ENCODE results near the gene OPCML.

OPCML gene

DNA sequence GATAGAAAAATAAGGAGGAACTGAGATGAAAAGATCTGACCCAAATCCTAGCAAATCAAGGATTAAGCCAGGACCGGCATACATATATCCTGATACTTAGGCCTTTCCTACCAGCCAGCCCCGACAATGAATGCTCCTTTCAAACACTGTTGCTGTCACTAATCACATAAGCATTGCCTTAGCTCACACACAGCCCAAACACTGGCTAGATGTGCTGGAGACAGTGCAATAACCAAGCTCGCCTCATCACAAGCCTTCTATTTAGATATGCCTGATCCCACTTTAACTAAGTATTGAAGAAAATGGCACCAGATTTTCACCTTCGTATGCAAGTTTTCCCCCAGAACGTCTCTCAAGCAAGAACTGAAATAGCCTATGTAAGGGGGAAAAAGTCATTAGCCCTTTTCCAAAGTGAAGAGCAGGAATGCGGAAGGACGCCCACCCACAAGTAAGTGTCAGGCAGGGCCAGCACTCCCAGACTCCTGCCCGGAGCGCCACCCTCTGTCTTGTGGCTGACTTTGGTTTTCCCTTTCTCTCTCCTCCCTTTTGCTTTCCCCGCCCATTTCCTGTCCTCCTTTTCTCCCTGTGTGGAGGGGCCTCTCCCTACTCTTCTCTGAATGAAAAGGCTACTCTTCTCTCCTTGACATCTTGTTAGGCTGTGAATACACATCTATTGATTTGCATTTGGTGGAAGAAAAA is 8.9 kb upstream of the OPCML start:
- DNase-seq (ENCODE audit: low read depth) = no peak

DNA sequence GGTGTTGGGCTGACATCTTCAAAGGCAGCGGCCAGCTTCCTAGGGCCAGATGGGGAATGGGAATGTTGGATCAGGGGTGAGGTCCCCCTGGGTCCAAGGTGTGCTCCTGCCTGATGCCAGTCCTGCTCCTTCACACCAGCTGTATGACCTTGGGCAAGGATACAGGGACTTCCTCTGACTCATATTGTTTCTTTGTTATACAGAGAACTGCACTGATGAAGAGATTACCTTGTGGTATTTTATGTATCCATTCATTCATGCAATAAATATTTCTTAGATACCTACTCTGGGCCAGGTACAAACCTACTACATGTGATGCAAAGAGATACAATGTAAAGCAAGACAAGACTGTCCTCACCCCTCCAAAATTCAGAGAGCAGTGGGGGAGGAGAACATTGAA is 3.9 kb upstream of the OPCML start:
- no peak for DNase-seq (ENCODE audit: low read depth)

DNA sequence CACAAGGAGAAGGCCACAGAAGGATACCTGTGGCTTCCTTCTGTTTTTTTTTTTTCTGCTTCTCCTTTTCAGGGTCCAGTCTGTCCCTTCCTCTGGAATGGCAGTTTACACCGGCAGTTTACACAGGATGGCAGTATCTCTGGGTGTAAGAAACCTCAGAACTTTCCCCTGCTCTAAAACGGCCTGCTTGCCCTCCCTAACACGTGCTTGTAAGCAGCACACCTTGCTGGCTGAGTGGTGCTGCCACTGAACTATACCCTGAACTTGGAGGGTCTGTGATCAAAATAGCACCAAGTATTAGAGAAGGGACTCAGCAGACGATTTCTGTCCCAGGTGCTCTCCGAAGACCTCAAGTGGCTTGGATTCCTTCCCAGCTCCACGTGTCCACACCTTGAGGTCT is 904 bp upstream of the OPCML start:
- no peak for DNase-seq (ENCODE audit: low read depth)

DNA sequence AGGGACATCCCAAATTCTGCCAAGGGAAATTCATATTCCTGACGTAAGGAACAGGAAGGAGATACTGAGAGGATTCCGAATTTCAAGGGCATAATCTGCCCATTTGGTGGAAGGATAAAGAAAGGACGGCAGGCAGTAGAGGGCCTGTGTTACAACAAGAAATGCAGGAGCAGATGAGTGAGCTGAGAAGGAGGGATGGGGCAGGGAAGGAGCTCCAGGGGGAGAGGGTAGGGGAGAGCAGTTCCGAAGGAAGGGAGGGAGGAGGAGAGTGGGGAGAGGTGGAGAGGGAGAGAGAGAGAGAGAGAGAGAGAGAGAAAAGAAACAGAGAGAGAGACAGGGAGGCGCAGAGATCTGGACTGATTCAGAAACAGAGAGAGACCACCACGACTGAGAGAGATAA is 843 bp downstream of the OPCML start:
- no peak for DNase-seq (ENCODE audit: low read depth)

DNA sequence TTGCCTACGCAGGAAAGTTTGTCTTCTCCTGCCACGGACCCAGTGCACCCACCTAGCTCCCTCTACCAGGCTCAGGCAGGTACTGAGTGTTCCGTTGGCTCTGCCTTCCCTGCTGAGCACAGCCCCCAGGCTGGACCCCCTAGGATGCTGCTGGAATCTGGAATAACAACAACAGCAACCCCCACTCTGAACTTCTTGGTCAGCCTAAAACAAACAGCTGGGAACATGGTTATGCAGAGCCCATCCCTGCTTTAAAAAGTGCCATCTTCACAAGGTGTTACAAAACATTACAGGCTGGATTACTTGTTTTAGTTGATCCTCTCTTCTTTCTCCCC is 1.8 kb downstream of the OPCML start:
- DNase-seq (ENCODE audit: low read depth) = no peak

DNA sequence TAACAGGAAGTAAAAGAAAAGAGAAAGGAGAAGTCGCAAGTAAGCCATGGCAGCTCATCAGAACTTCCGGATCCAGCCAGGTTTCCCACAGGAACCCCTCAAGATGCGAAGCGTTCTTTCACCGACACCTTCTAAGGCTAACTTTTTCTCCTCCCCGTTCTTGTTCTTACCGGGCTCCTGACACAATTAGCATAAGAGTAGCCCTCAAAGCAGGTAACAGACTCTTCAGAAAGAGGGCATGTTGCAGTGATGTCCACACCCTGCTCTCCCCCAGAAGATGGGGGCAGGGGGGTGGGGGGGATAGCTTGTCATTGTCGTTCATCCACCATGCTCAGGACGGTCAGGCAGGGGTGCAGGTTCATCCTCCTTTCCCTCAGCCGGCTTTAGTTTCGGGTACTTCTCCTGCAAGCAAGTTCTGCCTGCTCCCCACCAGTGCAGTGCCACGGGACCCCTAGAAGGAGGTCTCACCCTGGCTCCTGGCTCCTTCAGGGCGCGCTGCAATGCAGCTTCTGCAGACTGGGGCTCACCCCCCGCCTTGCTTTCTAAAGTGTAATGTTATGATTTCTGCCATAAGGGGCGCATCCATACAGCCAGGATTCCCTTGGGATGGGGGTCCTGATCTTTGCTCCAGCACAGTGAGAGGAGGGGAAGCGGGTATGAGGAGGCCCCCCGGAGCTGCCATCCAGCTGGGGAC is 2.3 kb downstream of the OPCML start:
- DNase-seq (ENCODE audit: low read depth) = no peak

DNA sequence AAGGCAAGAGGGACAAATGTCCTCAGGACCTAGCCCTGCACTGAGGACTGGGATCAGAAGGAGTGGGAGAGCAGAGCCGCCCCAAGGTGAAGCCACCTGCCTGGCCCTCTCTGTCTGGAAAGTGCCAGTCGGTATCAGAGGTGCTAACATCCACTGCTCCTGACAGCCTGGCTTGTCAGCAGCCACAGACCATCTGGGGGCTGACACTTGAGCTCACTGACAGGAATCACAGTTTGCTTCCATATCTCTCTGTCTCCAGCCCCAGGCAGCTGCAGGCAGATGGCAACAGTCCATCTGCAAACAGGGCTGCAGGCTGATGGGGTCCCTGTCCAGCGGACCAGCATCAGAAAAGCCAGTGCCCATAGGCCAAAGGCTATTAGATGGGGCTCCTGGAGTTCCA is 5.5 kb downstream of the OPCML start:
- no peak for DNase-seq (ENCODE audit: low read depth)

DNA sequence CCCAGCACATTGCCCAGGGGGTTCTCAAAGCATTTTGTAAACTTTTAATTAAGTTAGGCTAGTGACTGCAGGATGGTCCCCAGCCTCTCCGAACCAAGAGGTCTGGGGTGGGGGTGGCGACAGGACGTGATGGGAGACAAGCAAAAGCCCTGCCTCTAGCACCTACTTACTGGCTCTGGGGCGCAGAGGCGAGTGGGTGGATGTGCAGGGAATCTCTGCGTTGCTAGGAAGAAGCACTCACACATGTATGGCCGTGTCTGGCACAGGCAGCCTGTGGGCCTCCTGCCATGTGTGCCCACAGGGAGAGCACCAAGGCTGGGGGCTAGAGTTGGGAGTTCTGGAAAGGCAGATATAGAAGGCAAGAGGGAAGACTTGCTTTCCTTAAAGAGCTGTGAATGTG is 6.3 kb downstream of the OPCML start:
- no peak for DNase-seq (ENCODE audit: low read depth)

DNA sequence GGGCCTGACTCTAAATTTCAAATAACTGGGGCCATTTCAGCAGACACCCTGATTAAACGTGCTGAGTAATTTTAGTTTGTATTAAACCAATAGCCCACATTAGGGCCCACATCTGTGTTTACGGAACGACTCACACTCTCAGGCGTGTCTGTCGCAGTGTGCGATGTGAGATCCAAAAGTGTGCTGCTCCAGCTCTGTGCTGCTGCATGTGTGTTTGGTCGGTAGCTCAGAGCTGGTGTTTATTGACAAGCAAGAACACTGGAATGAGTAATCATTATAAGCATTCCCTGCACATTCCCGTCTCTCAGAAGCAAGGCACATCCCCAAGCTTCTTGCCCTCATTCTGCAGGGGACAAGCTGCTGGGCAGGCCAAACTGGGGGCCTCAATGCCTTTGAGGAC is 7.8 kb downstream of the OPCML start:
- DNase-seq (ENCODE audit: low read depth) = no peak

DNA sequence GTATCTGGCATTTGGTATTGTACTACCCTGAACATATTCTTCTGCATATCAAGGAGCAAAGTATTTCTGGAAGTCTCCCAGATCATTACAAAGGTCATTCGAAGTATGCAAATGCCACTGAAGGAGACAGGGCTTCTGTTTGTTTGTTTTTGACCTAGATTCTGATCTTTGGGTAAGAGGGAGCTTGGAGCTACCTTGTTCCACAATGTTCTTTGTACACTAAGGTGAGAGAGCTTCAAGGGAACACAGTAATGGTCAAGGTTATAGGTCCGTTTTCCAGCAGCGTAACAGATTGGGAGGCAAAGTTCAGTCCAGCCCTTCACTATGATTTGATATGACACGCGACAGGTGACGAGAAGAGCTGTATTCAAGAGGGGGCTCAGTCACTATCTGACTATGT is 10.0 kb downstream of the OPCML start:
- DNase-seq (ENCODE audit: low read depth) = no peak

DNA sequence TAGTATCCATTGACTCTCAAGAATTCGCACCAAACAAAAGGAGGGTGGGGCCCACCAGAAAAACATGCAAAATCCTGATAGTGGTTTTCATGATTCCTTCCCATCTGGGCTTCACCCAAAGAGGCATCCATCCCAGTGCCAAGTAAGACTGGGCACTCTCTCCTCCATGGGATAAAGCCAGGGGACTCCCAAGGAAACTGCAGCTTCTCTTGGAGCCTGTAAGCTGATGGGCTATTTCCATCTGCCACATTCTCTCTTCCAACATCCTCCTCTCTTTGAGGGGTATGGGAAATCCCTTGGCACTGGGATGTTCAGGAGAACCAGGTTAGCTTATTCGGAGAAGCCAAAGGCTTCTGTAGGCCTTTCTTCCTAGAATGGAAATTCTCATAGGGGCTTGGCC is 10.8 kb downstream of the OPCML start:
- DNase-seq (ENCODE audit: low read depth) = no peak

DNA sequence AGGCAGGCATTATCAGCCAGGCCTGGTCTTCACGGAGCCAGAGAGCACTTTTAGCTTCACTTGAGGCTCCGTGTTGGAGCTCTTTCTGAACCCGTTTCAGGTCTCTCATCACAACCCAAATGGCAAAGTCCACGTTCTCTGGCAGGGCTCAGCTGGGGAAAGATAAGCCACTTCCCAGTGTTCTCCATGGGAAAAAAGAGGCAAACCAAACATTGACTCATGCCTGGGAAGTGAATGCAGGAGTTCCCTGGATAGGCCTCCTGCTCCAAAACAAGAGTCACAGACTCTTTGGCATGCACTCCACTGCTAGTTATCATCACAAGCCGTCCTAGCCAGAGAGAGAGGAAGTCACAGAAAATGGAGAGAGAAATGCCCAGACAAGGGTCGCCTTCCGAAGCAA is 11.6 kb downstream of the OPCML start:
- DNase-seq (ENCODE audit: low read depth) = no peak

DNA sequence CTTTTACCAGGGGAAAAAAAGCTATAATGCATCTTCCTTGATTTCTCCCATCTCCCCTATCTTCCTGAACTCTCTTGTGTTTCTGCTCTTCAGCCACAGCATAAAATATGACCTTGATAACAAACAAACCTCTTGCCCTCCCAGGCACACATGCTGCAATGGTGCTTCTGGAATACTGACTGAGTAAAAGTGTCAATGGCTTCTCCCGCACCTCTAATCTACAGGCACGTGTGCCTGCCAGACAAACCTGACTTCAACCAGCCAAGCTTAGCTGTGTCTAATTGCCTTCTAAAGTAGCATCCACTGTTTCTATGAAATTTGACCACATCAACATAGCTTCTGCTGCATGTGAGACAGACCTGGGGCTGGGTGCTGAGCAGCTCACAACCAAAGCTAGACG is 12.7 kb downstream of the OPCML start:
- DNase-seq (ENCODE audit: low read depth) = no peak

DNA sequence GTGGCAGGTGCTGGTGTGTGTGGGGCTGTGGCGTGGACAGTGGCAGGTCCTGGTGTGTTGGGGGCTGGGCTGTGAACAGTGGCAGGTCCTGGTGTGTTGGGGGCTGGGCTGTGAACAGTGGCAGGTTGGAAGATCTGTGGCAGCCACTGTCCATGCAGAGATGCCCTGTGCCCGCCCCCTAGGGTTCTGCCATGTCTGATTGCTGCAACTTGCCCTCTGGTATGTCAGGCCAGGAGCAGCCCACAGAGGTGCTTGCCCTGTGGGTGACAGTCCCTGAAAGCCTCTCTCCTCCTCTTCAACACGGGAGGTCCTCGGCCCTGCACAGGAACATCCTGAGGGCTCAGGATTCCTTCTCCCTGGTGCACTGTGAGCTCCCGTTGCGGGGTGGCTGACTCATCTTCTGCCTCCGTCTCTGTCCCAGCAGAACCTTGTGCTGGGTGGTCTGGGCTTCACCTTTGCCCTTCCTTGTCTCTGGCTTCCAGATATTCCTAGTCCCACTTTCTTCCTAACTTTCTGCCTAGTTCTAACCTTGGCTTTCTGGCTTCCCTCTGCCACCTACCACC is 13.5 kb downstream of the OPCML start:
- no peak for DNase-seq (ENCODE audit: low read depth)

DNA sequence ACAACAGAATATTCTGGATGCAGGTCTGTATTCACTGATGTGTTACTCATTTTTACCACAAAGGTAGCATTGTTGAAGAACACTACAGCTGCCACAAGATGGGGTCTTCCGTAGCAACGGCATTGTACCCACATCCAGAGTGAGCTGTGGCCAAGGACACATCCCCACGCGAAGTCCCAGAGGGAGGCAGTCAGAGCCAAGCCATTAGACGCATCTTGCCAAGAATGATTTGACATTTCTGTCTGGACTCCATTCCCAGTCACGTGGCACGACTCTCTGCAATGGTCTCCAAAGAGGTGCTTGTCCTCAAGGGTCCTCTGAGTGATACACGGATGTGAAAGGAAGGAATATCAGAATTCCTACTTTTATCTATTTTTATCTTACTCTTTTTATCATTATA is 15.5 kb downstream of the OPCML start:
- no peak for DNase-seq (ENCODE audit: low read depth)

DNA sequence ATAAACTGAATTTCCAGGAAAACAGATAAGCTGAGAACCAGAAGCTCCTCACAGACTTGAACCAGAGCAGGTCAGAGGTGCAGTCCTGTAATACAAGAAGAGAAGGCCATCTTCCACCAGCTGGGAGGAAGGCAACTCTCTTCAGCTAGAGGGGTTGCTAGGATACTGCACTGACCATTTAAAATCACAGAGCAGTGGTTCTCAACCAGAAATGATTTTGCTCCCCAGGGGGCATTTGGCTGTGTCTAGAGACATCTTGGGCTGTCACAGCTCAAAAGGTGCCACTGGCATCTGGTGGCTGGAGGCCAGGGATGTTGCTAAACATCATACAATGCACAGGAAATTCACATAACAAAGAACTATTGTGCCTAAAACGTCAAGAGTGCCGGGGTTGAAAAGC is 17.2 kb downstream of the OPCML start:
- DNase-seq (ENCODE audit: low read depth) = no peak

DNA sequence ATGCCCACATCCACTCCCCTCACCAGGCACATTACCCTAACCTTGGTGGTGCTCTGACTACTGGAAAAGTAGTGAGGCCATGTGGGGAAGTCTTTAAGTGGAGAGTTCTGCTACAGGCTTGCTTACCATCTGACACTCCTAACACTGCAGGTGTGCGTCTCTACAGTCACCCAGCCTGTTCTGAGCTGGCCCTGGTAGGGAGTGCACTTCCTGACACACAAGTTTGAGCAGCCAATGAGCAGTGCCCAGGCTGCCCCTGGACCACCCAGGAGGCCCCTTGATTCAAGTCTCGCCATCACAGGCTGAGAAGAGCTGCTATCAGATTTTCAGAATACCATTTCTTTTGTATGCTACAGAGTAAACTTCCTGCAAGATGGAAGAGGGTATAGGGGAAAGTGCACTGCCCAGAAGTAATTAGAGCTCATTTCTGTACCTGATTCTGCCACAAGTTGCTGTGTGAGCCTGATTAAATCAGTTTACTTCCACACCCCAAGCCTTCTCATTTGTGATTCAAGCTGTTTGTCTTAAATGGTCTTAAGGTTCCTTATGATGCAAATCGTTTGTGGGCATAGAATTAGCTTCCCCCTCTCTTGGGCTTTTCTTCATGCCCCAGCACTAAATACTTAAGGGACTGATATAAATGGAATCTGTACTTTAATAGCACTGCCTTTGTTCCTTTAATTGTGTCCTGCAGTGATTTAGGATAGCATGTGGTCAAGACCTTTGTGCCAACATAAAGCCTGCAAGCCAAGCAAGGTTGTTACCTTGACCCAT is 22.2 kb downstream of the OPCML start:
- DNase-seq (ENCODE audit: low read depth) = no peak

DNA sequence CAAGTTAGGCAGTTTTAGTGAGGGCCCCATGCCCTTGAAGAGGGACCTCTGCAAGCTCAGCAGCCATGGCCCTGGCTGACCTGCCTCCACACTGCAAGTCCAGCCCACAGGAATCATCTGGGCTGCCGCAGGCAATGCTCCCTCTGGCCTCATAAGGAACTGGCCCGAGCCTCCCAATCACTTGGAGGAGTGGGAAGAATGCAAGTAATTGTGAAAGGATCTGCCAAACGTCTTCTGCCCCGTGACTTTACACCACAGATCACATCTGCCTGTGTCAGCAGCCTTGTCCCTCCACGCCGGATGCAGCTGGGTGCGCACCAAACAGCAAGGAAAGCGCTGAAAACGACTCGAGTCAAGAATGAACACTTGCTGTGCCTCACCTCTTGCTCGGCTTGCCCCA is 23.8 kb downstream of the OPCML start:
- DNase-seq (ENCODE audit: low read depth) = no peak

DNA sequence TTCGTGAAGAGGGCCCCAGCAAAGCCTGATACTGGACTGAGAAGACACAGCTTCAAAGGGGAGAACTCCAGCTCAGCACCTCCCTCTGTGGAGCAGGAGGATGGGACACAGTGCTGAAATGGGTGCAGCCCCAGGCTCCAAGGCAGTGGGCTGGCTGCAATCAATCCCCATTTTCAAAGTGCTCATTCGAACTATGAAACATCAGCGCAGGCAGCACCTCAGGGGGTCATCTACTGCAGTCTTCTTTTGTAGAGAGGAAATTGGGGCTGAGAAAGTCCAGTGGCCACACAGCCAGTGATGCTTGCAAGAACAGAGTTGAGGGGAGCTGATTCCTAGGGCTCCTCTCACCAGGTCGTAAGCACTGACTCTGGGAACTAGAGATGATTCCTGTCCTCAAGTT is 25.1 kb downstream of the OPCML start:
- DNase-seq (ENCODE audit: low read depth) = no peak

DNA sequence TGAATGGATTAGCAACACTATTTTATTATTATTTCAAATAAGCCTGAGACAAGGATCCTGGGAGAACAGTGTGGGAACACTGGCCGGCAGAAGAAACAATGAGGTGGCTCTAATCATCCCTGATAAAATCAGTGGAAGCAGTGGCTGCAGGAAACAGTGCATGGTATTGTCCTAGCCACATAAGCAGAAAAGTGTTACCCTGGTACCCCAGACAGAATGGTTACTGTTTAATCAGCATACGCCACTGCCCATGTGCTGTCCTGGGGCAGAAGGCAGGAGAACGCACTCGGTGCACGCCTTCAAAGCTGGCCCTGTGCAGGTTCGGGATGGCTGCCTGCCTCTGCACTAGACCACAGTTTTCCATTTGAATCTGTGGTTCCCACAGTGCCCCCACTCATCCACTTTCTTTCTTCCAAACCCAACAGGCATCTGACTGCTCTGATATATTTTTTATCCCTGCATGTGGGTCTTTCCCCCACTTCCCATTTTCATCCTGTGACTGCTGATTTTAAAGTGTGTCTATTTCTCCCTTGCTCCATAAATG is 25.7 kb downstream of the OPCML start:
- no peak for DNase-seq (ENCODE audit: low read depth)

DNA sequence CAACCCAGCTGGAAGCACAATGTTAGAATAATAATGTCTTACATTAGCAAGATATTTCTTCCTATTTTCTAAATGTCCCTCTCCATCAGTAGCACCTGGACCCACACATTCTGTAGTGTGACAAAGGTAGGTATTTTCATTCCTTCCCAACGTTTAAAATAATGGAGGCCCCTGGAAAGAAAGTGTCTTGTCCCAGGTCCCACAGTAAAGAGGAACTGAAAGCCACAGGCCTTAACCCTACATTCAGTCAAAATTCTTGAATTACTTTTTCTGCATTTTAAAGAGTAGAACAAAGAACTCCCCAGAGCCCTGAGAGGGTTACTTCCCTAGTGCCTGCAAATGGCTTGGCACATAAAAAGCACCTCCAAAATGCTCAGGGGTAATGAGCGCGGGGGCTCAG is 26.3 kb downstream of the OPCML start:
- no peak for DNase-seq (ENCODE audit: low read depth)

DNA sequence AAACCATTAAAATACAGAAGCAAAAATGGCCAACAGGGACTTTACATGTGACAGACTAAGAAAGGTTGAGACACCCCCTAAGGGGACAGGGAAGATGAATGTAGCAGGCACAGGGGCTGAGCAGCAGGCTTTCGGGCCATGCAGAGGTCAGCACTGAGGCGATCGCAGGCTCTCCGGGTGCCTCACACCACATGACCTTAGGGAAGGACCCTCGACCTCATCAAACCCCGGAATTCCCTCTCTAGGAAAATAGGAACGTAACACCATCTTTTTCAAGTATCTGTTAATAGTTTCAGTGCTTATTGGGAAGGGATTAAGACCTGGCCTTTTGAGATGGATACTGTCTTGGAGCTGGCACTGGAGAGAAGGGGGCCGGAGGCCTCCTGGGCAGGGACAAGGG is 27.4 kb downstream of the OPCML start:
- no peak for DNase-seq (ENCODE audit: low read depth)

DNA sequence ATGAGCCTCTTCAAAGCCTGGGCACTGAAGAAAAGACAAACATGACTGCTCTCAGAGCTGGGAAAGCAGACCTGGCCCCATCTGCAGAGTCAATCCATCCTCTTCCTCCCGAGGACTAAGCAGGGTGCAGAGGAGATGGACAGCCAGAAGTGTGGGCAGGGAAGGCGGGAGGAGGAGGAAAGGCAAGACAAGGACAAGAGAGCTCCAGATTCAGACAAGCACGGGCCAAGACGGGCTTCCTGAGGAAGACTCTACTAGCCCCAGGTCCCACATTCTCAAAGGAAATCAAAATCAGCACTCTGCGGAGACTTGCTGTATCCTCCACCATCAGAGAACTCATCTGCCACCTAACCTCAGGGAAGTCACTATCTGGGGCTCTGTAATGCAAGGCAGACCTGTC is 28.5 kb downstream of the OPCML start:
- DNase-seq (ENCODE audit: low read depth) = no peak
